Hypothalamus (tissue), 51 donors: ENCODE measurements around the gene CCM2.

Experiments used
- DNase-seq, 51 donors: peaks; one replicate each; lab custom pipeline; 2025; lab: John Stamatoyannopoulos, UW

CCM2 gene

GRCh38 chr7:45057878-45058277 is 57.9 kb downstream of the CCM2 start:
- DNase-seq: no peak

- no peak for DNase-seq
These were observed 60.3 kb downstream of the CCM2 start for GRCh38 chr7:45060295-45060694.

GRCh38 chr7:45061352-45061751 is 61.4 kb downstream of the CCM2 start:
- DNase-seq: no peak

DNA sequence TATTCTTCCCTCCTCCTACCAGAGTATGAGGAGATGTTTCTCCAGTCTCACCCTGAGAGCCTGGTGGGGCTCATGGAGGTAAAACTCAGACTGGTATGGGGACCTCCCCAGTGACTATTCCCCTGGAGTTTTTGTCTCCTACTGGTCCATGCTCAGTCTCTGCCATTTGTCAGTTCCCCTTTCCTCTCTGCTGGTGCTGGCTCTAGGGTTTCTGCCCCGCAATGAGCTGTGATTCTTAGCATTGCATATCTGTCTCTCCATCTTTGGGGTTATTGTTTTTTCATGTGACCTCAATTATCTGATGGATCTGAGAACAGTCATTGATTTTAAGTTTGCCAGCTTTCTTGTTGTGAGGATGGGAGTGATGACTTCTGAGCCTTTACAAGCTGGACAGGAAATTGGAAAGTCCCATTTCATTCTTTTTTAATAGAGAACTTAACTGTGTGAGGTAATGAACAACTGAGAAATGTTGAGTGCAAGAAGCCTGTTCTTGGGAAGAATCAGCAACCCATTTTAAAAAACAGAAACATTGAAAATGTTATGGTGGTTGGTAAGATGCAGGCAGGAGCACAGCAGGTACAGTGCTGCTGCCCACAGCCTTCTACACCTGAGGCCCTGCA is 61.9 kb downstream of the CCM2 start:
- no peak for DNase-seq

- DNase-seq: no peak
These were observed 64.2 kb downstream of the CCM2 start for GRCh38 chr7:45064047-45064725.

- no peak for DNase-seq
These were observed 65.3 kb downstream of the CCM2 start for GRCh38 chr7:45065031-45065995.

DNA sequence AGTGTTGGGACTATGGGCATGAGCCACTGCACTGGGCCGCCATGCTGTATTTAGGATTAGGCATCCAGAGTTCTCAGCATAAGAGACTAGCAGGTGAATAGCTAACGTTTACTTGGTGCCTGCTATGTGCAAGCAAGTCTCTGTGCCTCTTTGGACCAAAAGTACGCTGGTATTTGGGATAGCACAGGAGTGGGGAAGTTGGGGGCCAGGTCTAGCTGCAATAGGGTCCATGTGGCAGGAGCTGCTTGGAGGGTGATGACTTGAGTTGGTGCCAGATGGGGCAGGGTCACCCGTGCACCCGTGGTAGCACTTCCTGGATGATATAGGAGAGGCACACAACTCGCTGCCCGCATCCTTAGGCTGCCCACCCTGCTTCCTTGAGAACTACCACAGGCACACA is 66.4 kb downstream of the CCM2 start:
- DNase-seq: no peak

GRCh38 chr7:45067582-45067981 is 67.6 kb downstream of the CCM2 start:
- DNase-seq: no peak

DNA sequence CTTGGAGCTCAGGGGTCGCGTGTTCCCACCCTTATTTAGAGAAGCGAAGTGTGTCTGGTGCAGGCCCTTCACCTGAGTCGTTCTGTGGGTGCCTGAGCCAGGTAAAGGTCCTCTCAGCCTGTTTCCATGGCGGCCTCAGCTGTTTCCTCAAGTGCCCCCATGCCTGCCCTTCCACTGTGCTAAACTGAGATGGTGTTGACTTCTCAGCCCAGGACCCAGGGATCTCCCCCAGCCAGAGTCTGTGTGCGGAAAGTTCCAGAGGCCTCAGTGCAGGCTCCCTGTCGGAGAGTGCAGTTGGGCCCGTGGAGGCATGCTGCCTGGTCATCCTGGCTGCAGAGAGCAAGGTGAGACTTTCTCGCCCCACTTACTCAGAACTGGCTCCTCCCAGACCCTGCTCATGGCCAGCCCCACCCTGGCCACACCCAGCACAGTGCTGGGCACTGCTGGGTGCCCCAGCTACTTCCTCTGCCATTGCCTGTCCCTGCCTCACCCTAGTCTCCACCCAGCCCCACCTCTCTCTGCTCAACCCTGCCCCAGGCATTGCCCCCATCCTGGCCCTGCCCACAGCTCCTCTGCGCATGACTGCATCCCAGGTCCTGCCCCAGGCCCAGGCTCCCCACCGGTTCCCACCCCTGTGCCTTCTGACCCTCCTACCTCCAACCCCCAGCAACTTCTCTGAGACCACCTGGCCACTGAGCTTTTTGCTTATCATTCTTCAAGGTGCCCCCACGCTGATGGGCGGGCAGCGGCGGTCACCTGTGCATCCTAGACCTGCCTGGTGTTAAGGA is 68.4 kb downstream of the CCM2 start:
- no peak for DNase-seq

DNA sequence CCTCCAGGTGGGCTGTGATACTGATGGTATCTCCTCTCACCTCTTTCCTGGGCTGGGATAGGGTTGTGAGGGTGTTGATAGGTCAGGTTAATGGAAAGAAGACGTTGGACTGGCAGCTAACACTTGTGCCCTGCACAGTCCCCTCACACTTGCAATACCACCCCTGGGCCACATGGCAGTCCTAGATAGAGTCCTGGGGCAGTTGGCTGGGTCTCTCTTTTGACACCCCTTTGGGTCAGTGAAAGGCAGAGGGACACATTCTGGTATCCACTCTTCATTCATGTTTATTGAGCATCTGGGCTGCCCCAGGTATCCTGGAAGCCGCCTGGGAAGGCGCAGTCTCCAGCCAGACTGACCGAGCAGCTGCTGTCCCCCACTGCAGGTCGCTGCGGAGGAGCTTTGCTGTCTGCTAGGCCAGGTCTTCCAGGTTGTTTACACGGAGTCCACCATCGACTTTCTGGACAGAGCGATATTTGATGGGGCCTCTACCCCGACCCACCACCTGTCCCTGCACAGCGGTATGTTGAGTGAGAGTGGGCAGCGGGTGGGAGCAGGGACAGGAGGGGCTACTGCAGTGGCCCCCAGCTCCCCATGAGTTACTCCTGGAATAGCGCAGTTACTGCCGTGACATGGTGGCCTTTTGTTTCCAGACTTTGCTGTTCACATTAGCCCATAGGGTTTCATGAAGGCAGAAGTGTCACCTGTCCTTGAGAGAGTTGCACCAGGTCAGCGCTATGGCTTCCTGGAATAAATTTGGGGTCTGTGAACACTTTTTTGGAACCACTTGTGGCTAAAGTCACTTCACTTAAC is 69.6 kb downstream of the CCM2 start:
- no peak for DNase-seq

DNA sequence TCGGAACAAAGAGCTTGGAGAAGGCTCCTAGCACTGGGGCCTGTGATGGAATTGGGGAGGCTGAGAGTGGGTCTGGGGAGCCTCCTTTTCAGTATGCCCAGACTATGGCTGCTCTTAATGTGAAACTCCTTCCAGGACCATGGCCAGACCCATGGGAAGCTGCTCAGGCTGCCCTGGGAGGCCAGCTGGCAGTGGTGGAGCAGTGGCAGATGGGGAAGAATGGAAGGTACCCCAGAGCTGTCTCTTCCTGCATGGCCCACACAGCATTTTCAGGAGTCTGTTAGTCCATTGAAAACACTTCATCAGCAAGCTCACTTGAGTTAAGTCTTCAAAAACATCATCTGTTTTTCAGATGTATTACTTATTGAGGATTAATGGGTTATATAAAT is 70.2 kb downstream of the CCM2 start:
- DNase-seq: no peak

GRCh38 chr7:45071528-45071927 is 71.5 kb downstream of the CCM2 start:
- no peak for DNase-seq

DNA sequence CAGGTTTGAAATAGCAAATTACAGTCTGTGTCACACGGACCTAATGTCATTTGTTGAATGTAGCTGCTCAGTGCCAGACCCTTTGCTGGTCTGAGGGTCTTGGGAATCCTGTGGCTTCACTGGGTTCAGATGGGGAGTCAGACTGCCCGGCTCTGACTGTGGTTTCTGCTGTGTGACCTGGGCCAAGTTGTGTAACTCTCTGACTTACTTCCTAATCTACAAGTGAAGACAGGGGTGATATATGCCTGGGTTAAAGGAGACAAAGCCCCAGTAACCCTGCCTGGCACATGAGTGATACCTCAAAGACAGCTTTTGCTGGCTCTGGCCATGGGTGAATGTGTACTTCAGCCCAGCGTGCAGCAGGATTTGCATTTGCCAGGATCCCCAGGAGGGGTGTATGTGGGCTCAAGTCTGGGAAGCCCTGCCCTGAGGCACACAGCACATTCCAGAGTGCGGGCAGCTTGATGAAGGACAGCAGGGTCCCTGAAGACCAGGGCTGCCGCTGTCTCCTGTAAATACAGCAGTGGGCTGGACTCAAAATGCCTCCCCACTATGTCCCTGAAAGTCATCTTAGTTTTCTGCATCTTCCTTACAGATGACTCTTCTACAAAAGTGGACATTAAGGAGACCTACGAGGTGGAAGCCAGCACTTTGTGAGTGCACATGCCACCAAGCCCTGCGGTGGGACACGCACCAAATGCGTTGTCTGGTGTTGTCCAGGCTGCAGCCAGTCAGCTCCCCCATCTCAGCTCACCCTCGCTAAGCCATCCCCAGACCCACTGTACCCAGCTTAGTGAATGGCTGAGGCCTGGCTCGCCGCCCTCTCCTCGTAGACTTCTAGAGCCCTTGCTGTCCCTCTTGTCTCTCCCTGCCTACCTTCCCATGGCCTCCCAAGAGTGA is 72.4 kb downstream of the CCM2 start:
- no peak for DNase-seq

- peak in 3 of 51 donors; percentile 25 to 34 (median 32) for DNase-seq
These were observed 73.2 kb downstream of the CCM2 start for GRCh38 chr7:45073031-45073785.

DNA sequence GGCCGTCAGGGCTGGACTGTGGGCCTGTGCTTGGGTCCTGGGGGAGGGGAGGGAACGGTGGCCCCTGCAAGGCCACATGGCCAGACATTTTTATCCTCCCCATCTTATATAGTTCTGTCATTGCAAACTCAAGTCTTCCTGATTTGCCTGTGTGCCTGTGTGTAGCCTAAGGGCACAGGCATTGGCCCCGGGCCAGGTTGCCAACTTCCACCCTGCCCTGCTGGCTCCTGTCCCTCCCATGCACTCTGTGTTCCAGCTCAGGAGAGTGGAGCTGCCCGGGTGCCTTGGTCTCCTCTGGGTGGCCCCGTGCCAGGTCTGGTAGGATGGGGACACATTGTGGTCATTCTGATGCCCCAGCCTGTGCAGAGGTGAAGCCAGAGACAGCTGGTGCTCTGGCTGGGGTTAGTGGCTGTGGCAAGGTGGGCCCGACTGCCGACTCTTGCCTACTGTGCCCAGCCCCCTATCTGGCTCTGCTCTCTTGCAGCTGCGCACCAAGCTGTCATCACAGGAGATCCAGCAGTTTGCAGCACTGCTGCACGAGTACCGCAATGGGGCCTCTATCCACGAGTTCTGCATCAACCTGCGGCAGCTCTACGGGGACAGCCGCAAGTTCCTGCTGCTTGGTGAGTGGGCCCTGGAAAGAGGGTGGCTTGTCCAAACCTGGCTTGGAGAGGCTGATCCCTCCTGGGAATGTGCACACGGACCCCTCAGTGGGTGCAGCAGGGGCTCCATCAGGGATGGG is 74.0 kb downstream of the CCM2 start:
- DNase-seq: peak in 11 of 51 donors; percentile 18 to 58 (median 38)

GRCh38 chr7:45074528-45075354 is 74.7 kb downstream of the CCM2 start:
- DNase-seq: no peak

DNA sequence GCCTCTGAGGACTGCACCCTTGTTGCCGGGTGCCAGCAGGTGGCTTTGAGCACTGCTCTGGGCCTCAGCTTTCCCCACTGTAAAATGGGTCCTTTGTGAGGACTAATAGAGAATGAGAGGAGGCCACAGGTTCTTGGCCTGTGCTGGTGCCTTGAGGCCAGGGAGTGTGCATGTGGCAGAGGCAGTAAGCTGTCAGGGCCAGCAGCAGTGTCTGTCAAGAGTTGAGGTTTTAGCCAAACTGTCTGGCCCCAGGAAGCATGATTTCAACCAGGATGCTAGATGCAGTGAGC is 75.3 kb downstream of the CCM2 start:
- DNase-seq: no peak
